C4-2B (cell line): Measurements from ENCODE around the gene CFB.
"Not testable (repeated sequence)": the region's sequence is repeated elsewhere in the genome, so short reads cannot be mapped to it uniquely, and the experiment has no call there.

Experiments
- H3K27ac ChIP-seq: fragments of 450-650 bp; 2 replicates; pipeline ENCODE4 v1.5.1; 2017
- CTCF ChIP-seq: fragments of 450-650 bp; conservative IDR thresholded peaks from 2 replicates; pipeline ENCODE4 v1.5.1; 2017; ENCODE audit warnings: mild to moderate bottlenecking
- ZFX ChIP-seq: fragments of 450-650 bp; IDR thresholded peaks from 2 replicates; pipeline ENCODE4 v1.6.1; 2017

Gene CFB

GRCh38 chr6:31979238-31979898, 33.5 kb downstream of the CFB start:
- no peak overlapping the region for H3K27ac ChIP-seq
- TF ChIP-seq CTCF = no peak
- no peak for TF ChIP-seq ZFX

GRCh38 chr6:31980195-31980876, 34.4 kb downstream of the CFB start:
- H3K27ac ChIP-seq = not testable (repeated sequence)

- not testable (repeated sequence) for H3K27ac ChIP-seq
Observed at GRCh38 chr6:31980998-31981397, 35.1 kb downstream of the CFB start.

GRCh38 chr6:31981744-31982143, 35.8 kb downstream of the CFB start, which contains the start of gene C4A:
Gene C4A (plus strand): TSS chr6:31982057. CDS start chr6:31982108, 51 bp downstream.
- H3K27ac ChIP-seq = not testable (repeated sequence)

- not testable (repeated sequence) for H3K27ac ChIP-seq
Observed at GRCh38 chr6:31989363-31989762, 43.5 kb downstream of the CFB start.

- H3K27ac ChIP-seq = not testable (repeated sequence)
Observed at GRCh38 chr6:31994421-31994820, 48.5 kb downstream of the CFB start.

GRCh38 chr6:31996385-31996784, 50.5 kb downstream of the CFB start:
- H3K27ac ChIP-seq = not testable (repeated sequence)
